ENCODE data around the gene MTCH1.

MTCH1 gene

DNA sequence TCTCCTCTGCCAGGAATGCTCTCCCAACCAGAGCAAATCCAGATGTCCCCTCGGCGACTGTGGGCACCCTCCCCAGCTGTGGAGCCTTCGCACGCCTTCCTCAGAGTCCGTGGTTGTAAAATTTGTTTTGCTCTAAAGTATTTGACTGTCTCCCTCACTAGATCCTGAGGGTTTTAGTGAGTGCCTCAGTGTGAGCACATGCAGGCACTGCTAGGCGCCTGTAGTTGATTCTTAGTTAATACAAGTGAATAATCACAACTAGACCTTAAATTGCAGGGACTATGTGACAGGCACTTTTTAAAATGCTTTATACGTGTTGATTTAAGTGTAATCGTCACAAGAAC lies 680 bp upstream of the MTCH1 start:
- Histone ChIP-seq H3K9me3 (ENCODE audit: control insufficient read depth in 2 of 2, low read length in 2 of 2) (no peaks in the 10 kb centered on the region), H3K27ac (ENCODE audit: low read depth in 2 of 2, low read length in 2 of 2) (peak overlapping the region; percentile 90 to 92), H3K4me3 (ENCODE audit: low read length in 2 of 2) (peak overlapping the region; percentile 77 to 96), H3K27me3 (ENCODE audit: control insufficient read depth in 2 of 2, insufficient read depth in 2 of 2, low read length in 2 of 2) (no peaks in the 10 kb centered on the region), H3K36me3 (ENCODE audit: control insufficient read depth in 2 of 2, insufficient read depth in 2 of 2, low read length in 2 of 2) (no peaks in the 10 kb centered on the region), H3K9ac (ENCODE audit: low read depth in 1 of 2, low read length in 2 of 2) (peak overlapping the region; percentile 77 to 99), H3K4me1 (ENCODE audit: control insufficient read depth in 2 of 2, insufficient read depth in 2 of 2, low read length in 2 of 2) (peaks cover 19 to 24% of the 10 kb centered on the region in 2 donors)

DNA sequence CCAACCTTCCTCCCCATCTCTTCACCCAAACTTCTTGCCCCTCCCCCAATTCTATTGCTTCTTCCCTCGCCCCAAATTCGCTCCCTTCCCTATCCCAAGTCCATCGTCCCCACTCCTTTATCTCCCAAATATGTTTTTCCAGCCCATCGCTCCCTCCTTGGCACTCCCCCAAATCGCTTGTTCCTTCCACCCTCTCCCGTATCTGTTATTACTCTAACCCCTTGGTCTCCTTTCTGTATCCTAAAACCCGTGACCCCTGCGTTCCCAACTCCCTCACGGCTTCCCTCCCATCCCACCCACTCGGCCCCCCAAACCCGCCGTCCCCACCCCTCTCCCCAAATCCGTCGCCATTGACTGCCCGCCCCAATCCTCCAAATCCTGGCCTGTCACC lies 584 bp downstream of the MTCH1 start:
- H3K27ac ChIP-seq (ENCODE audit: low read depth in 2 of 2, low read length in 2 of 2): peak overlapping the region; percentile 90 to 92

DNA sequence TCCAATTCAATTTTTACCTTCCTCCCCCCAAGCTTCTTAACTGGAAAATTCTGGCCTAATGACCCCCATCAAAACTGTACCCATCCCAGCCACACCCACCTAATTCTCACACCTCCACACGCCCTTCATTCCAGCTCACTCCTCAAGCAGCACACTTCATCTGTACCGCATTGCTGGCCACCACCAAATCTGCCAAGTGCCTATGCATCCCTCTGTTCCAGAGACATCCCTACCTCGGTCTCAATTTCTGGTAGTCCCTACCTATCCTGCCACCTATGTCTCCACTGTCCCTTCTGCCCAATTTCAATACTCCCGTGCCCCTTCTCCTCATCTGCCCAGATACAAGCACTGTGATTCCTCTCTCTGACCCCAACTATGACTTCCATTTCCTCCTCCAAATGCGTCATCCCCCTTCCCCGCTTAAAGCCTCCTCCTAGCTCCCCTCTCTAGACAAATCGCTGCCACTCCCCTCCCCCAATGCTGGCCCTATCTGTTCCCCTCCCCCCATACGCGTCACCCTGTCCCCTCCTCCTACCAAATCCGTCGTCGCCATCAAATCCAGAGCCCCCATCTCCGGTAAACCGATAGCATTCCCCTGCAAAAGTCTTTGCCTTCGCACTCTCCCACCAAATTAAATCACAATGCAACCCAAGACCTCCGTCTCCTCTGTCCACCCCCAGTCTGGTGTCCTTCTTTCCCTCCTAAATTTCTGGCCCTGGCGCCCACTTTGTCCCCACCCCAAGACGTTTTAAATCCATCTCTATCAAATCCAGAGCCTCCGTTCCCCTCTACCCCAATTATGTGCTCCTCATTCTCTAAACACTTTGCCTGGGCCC lies 1.2 kb downstream of the MTCH1 start:
- H3K27me3 ChIP-seq (ENCODE audit: control insufficient read depth in 2 of 2, insufficient read depth in 2 of 2, low read length in 2 of 2): no peaks in the 10 kb centered on the region
- peak overlapping the region in 1 of 2 donors; percentile 24 for H3K27ac ChIP-seq (ENCODE audit: low read depth in 2 of 2, low read length in 2 of 2)
- peaks cover 22 to 24% of the 10 kb centered on the region in 2 donors for H3K4me1 ChIP-seq (ENCODE audit: control insufficient read depth in 2 of 2, insufficient read depth in 2 of 2, low read length in 2 of 2)
- peaks cover 7 to 9% of the 10 kb centered on the region in 2 donors for H3K36me3 ChIP-seq (ENCODE audit: control insufficient read depth in 2 of 2, insufficient read depth in 2 of 2, low read length in 2 of 2)
- H3K4me3 ChIP-seq (ENCODE audit: low read length in 2 of 2): peak overlapping the region; percentile 92 to 96
- peak overlapping the region; percentile 89 to 99 for H3K9ac ChIP-seq (ENCODE audit: low read depth in 1 of 2, low read length in 2 of 2)
- no peaks in the 10 kb centered on the region for H3K9me3 ChIP-seq (ENCODE audit: control insufficient read depth in 2 of 2, low read length in 2 of 2)

More for the DNA sequence above, 584 bp downstream of the MTCH1 start:
- H3K36me3 ChIP-seq (ENCODE audit: control insufficient read depth in 2 of 2, insufficient read depth in 2 of 2, low read length in 2 of 2): peaks cover 7 to 9% of the 10 kb centered on the region in 2 donors
- peak overlapping the region; percentile 89 to 99 for H3K9ac ChIP-seq (ENCODE audit: low read depth in 1 of 2, low read length in 2 of 2)
- peaks cover 22 to 24% of the 10 kb centered on the region in 2 donors for H3K4me1 ChIP-seq (ENCODE audit: control insufficient read depth in 2 of 2, insufficient read depth in 2 of 2, low read length in 2 of 2)
- H3K27me3 ChIP-seq (ENCODE audit: control insufficient read depth in 2 of 2, insufficient read depth in 2 of 2, low read length in 2 of 2): no peaks in the 10 kb centered on the region
- no peaks in the 10 kb centered on the region for H3K9me3 ChIP-seq (ENCODE audit: control insufficient read depth in 2 of 2, low read length in 2 of 2)
- peak overlapping the region; percentile 92 to 96 for H3K4me3 ChIP-seq (ENCODE audit: low read length in 2 of 2)

DNA sequence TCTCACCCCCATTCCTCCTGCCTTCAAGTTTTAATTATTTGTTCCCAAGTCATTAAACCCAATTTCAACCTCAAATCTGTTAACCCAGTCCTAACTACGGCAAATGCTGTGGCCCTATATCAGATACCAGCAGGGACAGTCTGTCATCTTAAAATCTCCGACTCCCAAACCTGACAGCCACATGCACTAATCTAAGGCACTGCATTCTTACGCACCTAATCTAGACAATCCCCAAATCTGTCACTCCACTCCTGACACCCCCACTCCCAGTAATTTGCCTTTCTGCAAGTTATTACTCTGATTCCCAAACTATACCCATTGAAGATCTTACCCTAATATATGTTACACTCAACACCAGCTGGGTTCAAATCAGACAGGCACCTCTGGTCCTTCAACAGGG lies 2.5 kb downstream of the MTCH1 start:
- Histone ChIP-seq H3K27me3 (ENCODE audit: control insufficient read depth in 2 of 2, insufficient read depth in 2 of 2, low read length in 2 of 2) (no peaks in the 10 kb centered on the region), H3K9me3 (ENCODE audit: control insufficient read depth in 2 of 2, low read length in 2 of 2) (no peaks in the 10 kb centered on the region), H3K36me3 (ENCODE audit: control insufficient read depth in 2 of 2, insufficient read depth in 2 of 2, low read length in 2 of 2) (peaks cover 11 to 13% of the 10 kb centered on the region in 2 donors), H3K27ac (ENCODE audit: low read depth in 2 of 2, low read length in 2 of 2) (no peak overlapping the region), H3K4me3 (ENCODE audit: low read length in 2 of 2) (no peak overlapping the region), H3K4me1 (ENCODE audit: control insufficient read depth in 2 of 2, insufficient read depth in 2 of 2, low read length in 2 of 2) (peaks cover 22 to 26% of the 10 kb centered on the region in 2 donors), H3K9ac (ENCODE audit: low read depth in 1 of 2, low read length in 2 of 2) (no peak overlapping the region)

DNA sequence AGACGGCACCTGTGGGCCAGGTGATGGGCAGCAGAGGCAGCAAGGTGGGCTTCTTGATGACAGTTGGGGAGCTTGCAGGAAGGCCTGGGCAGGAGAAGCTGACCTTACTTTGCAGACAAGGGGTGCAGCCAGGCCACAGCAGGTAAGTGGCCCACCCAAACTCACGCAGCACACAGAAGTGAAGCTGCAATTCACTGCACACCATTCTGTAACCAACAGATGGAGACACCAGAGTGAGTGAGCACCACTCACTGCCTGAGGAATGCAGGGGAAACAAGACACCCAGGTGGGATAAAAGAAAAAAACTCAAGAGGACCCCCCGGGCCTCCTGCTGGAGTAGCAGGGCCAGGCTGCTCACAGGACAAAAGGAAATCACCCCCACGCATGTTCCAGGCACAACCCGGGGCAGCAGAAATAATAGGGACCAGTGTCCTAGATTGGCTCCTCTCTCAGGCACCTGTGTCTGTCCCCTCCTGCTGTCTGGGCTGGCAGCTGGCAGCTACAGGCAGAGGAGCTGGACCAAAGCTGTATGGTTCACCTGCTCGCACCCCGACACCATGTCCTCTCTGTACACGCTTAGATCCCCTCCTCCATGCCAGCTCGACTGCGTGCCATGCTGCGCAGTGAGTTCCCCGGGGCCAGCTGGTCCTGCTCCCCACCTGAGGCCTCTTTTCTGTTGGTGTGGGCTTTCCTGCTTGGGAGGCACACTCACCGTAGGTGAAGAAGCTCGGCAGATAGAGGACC lies 4.9 kb downstream of the MTCH1 start:
- no peaks in the 10 kb centered on the region for H3K9me3 ChIP-seq (ENCODE audit: control insufficient read depth in 2 of 2, low read length in 2 of 2)
- H3K9ac ChIP-seq (ENCODE audit: low read depth in 1 of 2, low read length in 2 of 2): no peak overlapping the region
- H3K4me3 ChIP-seq (ENCODE audit: low read length in 2 of 2): no peak overlapping the region
- peaks cover 36% of the 10 kb centered on the region in 2 donors for H3K36me3 ChIP-seq (ENCODE audit: control insufficient read depth in 2 of 2, insufficient read depth in 2 of 2, low read length in 2 of 2)
- H3K4me1 ChIP-seq (ENCODE audit: control insufficient read depth in 2 of 2, insufficient read depth in 2 of 2, low read length in 2 of 2): peaks cover 15 to 18% of the 10 kb centered on the region in 2 donors
- no peak overlapping the region for H3K27ac ChIP-seq (ENCODE audit: low read depth in 2 of 2, low read length in 2 of 2)
- no peaks in the 10 kb centered on the region for H3K27me3 ChIP-seq (ENCODE audit: control insufficient read depth in 2 of 2, insufficient read depth in 2 of 2, low read length in 2 of 2)

DNA sequence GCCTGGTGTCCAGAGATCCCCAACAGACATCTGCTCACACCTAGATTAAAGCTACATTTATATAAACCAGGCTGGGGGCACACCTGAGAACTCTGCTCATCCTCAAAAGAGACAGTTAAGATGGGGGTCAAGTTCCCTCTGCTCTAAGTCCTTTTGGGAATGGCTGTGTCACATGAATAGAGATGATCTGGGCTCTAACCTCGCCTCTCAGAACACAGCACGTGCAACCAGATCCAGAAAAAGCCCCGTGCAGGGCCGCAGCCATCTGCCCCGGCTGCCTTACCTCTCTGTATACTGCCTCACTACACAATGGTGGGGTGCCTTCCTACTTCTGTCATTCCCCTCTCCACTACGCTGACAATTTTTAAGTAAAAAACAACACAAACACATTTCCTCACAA lies 5.9 kb downstream of the MTCH1 start:
- Histone ChIP-seq H3K4me1 (ENCODE audit: control insufficient read depth in 2 of 2, insufficient read depth in 2 of 2, low read length in 2 of 2) (peaks cover 15 to 16% of the 10 kb centered on the region in 2 donors), H3K27ac (ENCODE audit: low read depth in 2 of 2, low read length in 2 of 2) (no peak overlapping the region), H3K9me3 (ENCODE audit: control insufficient read depth in 2 of 2, low read length in 2 of 2) (no peaks in the 10 kb centered on the region), H3K9ac (ENCODE audit: low read depth in 1 of 2, low read length in 2 of 2) (no peak overlapping the region), H3K4me3 (ENCODE audit: low read length in 2 of 2) (no peak overlapping the region), H3K27me3 (ENCODE audit: control insufficient read depth in 2 of 2, insufficient read depth in 2 of 2, low read length in 2 of 2) (no peaks in the 10 kb centered on the region), H3K36me3 (ENCODE audit: control insufficient read depth in 2 of 2, insufficient read depth in 2 of 2, low read length in 2 of 2) (peaks cover 45 to 46% of the 10 kb centered on the region in 2 donors)

DNA sequence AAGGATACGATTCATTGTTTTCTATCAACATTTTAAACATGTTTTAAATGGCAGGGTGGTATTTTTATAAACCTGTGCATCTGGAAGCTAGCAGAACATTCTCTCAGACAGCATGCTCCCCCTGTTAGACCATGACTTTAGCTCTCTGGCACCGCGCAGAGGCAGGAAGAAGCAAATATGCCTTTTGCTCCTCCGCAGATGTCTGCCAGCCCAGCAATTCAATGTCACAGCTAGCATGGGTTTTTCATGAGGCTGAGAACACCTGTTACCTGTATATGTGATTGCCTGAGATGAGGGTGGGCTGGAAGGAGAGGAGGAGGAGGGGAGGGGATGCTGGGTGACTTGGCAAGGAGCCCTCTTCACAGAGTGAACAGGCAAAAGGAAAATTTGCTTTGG lies 6.7 kb downstream of the MTCH1 start:
- Histone ChIP-seq H3K4me1 (ENCODE audit: control insufficient read depth in 2 of 2, insufficient read depth in 2 of 2, low read length in 2 of 2) (peaks cover 8 to 10% of the 10 kb centered on the region in 2 donors), H3K4me3 (ENCODE audit: low read length in 2 of 2) (no peak overlapping the region), H3K27ac (ENCODE audit: low read depth in 2 of 2, low read length in 2 of 2) (no peak overlapping the region), H3K9ac (ENCODE audit: low read depth in 1 of 2, low read length in 2 of 2) (no peak overlapping the region), H3K36me3 (ENCODE audit: control insufficient read depth in 2 of 2, insufficient read depth in 2 of 2, low read length in 2 of 2) (peaks cover 53% of the 10 kb centered on the region in 2 donors), H3K9me3 (ENCODE audit: control insufficient read depth in 2 of 2, low read length in 2 of 2) (no peaks in the 10 kb centered on the region), H3K27me3 (ENCODE audit: control insufficient read depth in 2 of 2, insufficient read depth in 2 of 2, low read length in 2 of 2) (no peaks in the 10 kb centered on the region)

DNA sequence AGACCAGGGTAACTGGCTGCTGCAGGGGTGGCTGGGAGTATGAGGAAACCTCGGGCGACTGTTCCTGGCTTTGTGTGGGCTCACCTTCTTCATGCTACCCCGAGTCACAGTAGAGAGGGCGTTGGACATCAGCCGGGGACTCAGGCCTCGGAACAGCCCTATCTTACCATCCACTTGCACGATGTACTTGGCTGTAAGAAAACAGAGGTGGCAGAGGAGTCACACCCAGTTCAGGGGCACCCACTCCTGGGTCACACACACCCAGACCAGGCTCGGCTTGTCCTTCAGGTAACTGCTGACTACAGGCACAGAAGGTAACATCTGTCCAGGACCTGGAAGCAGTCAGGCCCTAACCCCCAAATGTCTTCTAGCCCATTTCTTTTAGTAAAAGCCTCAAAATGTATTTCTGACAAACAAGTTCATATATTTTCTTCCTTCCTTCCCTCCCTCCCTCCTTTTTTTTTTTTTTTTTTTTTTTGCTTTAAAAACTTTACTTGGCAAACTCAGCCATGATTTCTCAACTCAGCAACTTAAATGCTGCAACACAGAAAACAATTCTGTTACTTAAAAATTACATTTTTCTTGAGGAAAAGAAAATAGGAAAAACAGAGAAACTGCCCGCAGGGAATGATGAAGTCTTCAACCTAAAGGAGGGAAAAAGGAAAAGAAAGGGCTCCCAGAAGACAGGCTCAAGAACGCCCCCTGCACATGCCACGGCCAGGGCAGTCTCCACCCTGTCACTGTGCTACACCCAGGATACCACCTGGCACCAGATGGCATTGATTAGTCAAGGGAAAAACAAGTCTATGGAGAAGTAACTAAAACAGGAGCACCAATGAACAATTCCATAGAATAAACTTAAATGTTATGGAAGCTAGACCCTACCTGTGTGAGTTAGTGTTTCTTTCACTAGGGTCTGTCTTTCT lies 7.3 kb downstream of the MTCH1 start:
- H3K9ac ChIP-seq (ENCODE audit: low read depth in 1 of 2, low read length in 2 of 2): no peak overlapping the region
- H3K4me3 ChIP-seq (ENCODE audit: low read length in 2 of 2): no peak overlapping the region
- H3K36me3 ChIP-seq (ENCODE audit: control insufficient read depth in 2 of 2, insufficient read depth in 2 of 2, low read length in 2 of 2): peaks cover 59 to 60% of the 10 kb centered on the region in 2 donors

DNA sequence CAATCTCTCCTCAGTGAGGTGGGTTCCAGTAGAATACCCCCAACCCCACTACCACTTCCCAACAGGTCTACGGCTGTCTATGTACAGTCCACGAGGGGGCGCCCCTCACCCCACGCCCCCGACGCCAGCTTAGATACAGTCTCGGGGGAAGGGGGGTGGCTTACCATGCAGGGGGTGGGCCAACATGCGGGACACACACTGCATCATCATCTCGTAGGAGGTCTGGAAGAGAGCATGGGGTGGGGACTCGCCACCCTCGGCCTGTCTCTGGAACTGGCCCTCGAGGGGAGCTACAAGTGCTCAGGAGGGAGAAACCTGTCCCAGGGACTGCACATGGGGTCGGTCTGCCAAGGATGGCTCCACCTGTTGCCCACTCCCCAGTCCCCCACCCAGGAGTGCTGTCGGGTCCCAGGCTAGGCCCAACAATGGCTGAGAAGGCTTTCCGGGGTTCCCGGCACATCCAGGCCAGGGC lies 8.5 kb downstream of the MTCH1 start:
- no peak overlapping the region for H3K27ac ChIP-seq (ENCODE audit: low read depth in 2 of 2, low read length in 2 of 2)
- H3K4me3 ChIP-seq (ENCODE audit: low read length in 2 of 2): no peak overlapping the region
- H3K9me3 ChIP-seq (ENCODE audit: control insufficient read depth in 2 of 2, low read length in 2 of 2): no peaks in the 10 kb centered on the region
- H3K27me3 ChIP-seq (ENCODE audit: control insufficient read depth in 2 of 2, insufficient read depth in 2 of 2, low read length in 2 of 2): no peaks in the 10 kb centered on the region
- peaks cover 70 to 71% of the 10 kb centered on the region in 2 donors for H3K36me3 ChIP-seq (ENCODE audit: control insufficient read depth in 2 of 2, insufficient read depth in 2 of 2, low read length in 2 of 2)
- peaks cover 2 to 3% of the 10 kb centered on the region in 2 donors for H3K4me1 ChIP-seq (ENCODE audit: control insufficient read depth in 2 of 2, insufficient read depth in 2 of 2, low read length in 2 of 2)
- H3K9ac ChIP-seq (ENCODE audit: low read depth in 1 of 2, low read length in 2 of 2): no peak overlapping the region

More for the DNA sequence above, 7.3 kb downstream of the MTCH1 start:
- Histone ChIP-seq H3K27me3 (ENCODE audit: control insufficient read depth in 2 of 2, insufficient read depth in 2 of 2, low read length in 2 of 2) (no peaks in the 10 kb centered on the region), H3K9me3 (ENCODE audit: control insufficient read depth in 2 of 2, low read length in 2 of 2) (no peaks in the 10 kb centered on the region), H3K27ac (ENCODE audit: low read depth in 2 of 2, low read length in 2 of 2) (no peak overlapping the region), H3K4me1 (ENCODE audit: control insufficient read depth in 2 of 2, insufficient read depth in 2 of 2, low read length in 2 of 2) (peaks cover 2 to 3% of the 10 kb centered on the region in 2 donors)

Measured in mucosa of rectum (tissue), 2 donors.